Measurements from ENCODE around the gene INSM1.

The INSM1 gene

DNA sequence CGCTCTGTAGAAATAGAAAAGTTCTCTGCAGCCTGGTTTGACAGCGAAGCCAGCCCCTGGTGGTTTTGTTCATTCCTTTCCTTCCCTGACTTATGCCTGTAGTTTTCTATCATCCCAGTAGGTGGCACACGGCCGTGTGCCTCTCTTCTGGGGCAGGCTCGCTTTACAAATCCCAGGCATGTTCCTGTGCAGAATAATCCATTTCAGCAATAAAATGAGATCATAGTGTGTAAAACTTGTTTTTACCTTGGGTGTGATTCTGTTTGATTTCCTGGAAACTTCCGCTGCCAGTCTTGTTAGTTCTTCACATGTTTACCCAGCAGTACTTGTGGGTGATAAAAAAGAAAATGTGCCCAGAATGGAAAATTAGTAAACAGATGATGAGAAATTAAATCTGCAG lies 7.4 kb upstream of the INSM1 start:
- no peak for DNase-seq (ENCODE audit: low read depth in 1 of 2, low spot score in 1 of 2)

DNA sequence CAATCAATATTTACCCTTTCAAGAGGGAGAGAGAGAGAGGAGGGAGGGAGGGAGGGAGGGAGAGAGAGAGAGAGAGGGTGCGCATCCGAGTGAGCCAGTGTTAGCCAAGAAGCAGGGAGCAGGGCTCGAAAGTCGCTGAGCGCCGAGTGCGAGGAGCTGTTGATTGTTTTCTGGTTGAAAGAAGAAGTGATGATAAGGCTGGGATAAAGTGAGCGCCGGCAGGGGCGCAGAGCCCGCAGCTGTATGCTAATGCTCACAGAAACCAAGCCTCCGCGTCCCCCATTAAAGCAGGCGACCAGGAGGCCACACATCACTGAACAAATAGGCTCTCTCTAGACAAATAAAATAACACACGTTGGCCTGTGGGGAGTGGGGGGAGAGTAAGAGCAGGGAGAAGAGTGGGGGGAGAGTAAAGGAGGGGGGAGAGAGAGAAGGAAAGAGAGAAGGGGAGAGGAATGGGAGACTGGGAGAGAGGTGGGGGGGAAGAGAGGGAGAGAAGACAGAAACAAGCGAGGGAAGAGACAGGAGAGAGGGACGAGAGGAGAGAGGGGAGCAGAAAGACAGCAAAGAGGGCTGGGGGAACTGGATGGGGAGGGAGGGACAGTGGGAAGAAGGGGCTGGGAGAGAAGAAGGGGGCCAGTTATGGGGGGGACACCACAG lies 5.0 kb upstream of the INSM1 start:
- DNase-seq (ENCODE audit: low read depth in 1 of 2, low spot score in 1 of 2): no peak

DNA sequence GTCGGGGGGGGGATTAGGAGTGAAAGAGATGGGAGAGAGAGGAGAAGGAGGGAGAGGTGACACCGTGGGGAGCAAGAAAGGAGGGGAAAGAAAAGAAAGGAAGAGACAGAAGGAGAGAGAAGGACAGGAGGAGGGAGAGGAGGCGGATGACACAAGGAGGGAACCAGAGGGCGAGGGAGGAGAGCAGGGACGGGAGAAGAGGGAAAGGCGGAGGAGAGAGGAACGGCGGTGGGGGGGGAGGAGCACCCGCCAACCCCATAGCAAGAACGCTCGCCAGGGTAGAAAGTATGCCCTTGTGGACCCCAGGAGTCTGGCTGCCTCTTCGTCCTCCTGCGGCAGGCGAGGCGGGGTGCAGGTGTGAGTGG lies 4.5 kb upstream of the INSM1 start:
- no peak for DNase-seq (ENCODE audit: low read depth in 1 of 2, low spot score in 1 of 2)

DNA sequence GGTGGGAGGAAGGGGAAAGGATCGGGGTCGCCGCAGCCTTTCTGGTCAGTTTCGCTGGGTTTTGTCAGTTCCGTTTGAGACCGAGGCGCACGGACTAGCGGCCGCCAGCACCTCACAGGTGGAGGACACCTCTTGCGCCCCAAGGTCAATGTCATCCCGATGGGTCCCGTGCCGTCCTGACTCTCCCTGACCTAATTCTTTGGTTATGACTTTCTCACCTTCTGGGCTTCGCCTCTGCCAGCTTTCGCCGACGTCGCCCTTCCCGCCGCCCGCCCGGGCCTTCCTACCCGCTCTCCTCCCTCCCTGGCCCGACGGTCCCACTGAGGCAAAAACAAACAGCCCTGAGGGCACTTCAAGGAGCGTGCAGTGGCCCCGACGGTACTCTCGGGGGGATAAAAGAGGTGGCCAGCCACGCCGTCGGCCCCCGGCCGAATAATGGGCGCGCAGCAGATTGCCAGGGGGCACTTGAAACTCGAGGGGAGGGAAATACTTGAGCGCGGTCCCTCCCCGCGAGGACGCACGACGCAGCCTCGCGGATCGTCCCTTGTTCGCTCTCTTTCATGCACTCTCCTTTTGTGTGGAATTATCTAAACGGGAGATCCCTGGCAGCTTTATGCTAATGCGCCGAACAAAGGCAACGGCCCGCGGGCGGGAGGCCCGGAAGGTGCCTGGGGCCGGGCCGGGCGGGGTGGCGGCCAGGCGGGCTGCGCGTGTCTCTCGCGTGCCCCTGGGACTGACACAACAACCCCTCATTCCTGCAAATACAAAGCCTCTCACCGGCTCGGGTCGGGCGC lies 3.9 kb upstream of the INSM1 start:
- no peak for DNase-seq (ENCODE audit: low read depth in 1 of 2, low spot score in 1 of 2)

DNA sequence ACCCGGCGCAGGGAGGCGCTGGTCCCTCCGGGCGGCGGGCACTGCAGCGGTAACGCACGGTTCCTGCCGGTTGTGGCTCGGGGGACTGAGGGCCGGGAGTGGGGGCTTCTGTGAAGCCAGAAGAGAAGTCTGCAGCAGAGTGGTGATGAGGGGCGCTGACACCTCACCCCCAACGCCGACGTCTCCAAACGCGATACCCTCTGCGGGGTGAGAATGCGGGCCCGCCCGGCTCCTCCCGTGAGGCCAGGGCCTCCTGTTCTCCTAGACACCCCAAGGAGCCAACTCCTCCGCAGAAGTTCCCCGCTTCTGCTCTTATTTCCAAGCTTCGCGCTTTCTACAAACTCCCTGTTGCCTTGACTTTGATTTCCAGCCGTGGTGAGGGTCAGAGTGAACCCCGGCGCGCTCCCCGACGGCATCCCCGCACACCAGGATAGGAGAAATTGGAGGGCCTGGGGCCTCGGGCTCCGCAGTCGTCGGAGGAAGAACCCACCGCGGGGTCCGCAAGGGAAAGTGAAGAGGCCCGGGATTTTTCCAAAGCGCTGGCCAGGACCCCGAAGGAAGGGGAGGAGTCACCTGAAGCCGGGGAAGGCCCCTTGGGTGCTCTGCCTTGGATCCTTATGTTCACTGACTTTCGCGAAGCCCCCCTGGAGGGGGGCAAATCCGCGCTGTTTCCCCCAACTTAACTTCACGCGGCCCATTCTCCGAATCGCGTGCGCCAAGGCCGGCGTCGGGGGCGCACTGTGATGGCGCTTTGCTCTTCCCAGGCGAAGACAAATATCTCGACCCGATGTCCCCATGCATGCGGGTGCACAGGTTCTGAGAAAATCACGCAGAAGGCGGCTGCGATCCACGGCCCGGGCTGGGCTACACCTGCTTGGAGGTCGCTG lies 3.1 kb upstream of the INSM1 start:
- no peak for DNase-seq (ENCODE audit: low read depth in 1 of 2, low spot score in 1 of 2)

DNA sequence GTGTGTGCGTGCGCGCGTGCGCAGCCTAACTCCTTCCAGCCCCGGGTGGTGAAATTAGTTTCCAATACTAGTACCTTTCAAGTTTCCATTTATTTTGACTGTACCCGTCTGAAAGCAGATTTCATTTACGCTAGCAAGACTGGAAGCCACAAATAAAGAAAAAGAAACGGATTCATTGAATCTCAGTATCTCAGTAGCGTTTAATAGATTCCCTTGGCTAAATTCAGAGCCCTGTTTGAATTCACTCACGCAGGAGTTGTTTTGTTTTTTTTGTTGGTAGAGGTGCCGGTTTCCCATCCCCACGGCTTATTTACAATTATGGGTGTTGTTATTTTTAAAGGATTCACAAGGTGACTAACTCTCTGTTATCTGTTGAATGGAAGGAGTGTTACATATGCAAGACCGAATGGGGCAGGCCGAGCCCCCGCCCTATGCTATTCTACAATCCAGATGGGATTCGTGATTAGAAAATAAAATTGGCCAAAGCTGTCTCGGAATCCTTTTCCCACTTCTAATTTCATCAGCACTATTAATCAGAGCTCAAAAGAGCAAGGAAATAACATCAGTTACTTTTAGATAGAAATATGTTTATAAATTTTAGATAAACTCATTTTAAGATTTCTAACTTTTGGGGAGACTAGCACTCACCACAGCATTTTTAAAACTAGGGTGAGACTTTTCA lies 2.3 kb upstream of the INSM1 start:
- DNase-seq (ENCODE audit: low read depth in 1 of 2, low spot score in 1 of 2): no peak

DNA sequence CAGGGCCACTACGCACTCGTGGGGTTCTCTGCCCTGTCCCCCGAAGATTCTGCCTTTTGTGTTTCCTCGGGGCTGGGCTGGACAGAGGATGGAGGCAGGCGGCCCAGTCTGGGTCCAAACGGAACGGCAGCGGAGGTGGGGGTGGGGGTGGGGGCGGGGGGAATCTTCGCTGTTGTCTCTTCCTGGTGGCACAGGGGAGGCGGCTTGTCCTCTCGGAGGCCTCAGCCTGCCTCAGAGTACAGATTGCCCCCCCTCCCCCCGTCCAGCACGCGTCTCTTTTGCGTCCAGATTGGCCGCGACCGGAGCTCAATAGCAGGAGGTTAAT lies 1.4 kb upstream of the INSM1 start:
- DNase-seq (ENCODE audit: low read depth in 1 of 2, low spot score in 1 of 2): no peak

DNA sequence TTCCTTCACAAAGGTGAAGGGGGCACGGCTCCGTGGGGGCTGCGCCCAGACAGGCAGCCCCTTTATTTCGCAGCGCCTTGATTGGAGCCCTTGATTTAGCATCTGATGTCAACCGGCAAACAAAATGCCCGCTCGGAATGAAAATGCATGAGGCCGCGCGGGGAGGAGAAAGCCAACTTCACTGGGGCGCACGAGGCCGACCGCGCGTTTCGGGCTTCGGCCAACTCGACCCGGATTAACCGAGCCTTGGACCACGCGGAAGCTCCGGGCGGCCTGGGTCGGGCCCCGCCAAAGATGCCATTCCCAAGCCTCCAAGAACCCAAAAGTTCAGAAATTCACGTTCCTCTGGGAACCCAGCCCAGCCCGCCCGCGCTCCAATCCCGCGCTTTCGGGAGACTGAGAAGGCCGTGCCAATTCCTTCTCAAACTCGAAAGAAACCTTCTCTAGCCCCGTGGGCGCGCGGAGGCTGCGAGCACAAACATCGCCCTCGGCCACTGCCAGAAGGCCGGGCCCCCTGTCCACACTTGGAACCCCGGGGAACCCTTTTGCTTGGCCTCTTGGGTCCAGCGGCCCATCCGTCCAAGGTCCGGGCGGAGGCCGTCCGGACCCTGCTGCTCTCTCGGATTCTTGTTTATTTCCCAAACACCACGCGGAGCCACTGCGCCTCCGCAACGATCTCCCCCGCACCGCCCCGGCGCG lies 879 bp upstream of the INSM1 start:
- DNase-seq (ENCODE audit: low read depth in 1 of 2, low spot score in 1 of 2): no peak

DNA sequence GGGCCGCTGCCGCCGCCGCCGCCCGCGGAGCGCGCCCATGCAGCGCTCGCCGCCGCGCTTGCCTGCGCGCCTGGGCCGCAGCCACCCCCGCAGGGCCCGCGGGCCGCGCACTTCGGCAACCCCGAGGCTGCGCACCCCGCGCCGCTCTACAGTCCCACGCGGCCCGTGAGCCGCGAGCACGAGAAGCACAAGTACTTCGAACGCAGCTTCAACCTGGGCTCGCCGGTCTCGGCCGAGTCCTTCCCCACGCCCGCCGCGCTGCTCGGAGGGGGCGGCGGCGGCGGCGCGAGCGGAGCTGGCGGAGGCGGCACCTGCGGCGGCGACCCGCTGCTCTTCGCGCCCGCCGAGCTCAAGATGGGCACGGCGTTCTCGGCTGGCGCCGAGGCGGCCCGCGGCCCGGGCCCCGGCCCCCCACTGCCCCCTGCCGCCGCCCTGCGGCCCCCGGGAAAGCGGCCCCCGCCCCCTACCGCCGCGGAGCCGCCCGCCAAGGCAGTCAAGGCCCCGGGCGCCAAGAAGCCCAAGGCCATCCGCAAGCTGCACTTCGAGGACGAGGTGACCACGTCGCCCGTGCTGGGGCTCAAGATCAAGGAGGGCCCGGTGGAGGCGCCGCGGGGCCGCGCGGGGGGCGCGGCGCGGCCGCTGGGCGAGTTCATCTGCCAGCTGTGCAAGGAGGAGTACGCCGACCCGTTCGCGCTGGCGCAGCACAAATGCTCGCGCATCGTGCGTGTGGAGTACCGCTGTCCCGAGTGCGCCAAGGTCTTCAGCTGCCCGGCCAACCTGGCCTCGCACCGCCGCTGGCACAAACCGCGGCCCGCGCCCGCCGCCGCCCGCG lies 730 bp downstream of the INSM1 start:
- no peak for DNase-seq (ENCODE audit: low read depth in 1 of 2, low spot score in 1 of 2)

DNA sequence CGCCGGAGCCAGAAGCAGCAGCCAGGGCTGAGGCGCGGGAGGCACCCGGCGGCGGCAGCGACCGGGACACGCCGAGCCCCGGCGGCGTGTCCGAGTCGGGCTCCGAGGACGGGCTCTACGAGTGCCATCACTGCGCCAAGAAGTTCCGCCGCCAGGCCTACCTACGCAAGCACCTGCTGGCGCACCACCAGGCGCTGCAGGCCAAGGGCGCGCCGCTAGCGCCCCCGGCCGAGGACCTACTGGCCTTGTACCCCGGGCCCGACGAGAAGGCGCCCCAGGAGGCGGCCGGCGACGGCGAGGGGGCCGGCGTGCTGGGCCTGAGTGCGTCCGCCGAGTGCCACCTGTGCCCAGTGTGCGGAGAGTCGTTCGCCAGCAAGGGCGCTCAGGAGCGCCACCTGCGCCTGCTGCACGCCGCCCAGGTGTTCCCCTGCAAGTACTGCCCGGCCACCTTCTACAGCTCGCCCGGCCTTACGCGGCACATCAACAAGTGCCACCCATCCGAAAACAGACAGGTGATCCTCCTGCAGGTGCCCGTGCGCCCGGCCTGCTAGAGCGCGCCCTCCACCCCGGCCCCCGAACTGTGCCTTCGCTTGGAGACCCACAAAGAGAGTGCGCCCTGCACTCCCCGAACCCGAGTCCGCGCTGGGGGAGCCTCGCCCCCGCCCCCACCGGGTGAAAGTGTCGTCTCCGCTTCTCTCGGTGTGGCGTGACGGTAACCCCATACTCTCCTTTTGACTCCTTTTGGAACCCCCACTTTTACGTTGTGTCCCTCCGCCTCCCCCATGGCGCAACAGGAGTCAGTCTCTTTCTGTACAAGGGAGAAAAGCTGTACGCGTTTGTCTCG lies 1.6 kb downstream of the INSM1 start:
- no peak for DNase-seq (ENCODE audit: low read depth in 1 of 2, low spot score in 1 of 2)

DNA sequence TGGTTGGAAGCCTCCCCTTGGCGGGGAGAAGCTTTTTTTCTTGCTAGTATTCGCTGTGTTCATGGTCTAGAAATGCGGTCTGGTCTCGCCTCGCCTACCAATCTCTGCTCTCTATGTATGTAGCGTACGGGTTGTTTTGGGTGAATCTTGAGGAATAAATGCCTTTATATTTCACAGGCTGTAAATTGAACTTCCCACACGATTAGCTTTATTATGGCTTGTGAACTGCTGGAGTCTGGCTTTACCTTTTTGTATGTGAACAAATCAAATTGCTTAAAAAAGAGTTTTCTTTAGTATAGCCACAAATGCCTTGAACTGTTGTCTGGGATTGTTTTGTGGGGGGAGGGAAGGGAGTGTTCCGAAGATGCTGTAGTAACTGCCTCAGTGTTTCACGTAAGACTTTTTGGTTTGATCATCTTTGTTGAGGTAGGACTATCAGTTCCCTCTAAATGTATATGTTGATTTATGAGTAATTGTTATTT lies 2.2 kb downstream of the INSM1 start:
- DNase-seq (ENCODE audit: low read depth in 1 of 2, low spot score in 1 of 2): no peak

DNA sequence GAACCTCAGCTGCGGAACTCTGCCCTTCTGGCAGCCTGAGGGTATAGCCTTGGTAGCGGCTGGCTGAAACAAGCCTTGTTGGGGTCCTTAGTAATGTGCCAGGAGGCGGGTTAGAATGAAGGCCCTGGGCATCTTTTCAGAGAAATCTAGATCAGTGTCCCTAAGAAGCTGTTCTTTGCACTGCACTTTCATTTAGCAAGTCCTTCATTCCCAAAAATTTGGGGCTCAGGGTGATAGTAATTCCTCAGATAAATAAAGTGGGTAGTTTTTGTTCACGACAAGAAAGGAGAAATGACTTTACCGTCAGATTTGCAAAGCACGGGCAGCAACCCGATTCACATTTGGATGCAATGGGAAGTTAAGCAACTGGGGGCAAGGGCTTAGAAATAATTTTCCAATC lies 3.2 kb downstream of the INSM1 start:
- DNase-seq (ENCODE audit: low read depth in 1 of 2, low spot score in 1 of 2): no peak

DNA sequence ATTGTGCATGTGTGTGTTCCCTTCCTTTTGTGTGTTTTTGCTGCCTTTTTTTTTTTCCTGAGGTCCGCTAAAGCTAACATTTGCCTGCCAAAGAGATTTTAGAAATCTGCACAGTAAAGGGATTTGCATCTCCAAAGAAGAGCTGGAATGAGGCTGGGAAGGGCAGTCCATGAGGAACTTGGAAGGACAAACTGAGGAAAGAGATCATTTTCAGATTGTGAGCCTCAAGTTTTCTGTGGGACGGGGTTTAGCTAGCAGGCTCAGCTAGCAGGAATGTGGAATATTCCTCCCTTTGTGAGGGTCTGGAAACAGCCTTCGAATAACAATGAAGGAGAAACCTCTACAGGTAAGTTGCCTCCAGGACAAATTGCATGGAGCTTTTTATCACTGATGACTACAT lies 3.8 kb downstream of the INSM1 start:
- DNase-seq (ENCODE audit: low read depth in 1 of 2, low spot score in 1 of 2): no peak

DNA sequence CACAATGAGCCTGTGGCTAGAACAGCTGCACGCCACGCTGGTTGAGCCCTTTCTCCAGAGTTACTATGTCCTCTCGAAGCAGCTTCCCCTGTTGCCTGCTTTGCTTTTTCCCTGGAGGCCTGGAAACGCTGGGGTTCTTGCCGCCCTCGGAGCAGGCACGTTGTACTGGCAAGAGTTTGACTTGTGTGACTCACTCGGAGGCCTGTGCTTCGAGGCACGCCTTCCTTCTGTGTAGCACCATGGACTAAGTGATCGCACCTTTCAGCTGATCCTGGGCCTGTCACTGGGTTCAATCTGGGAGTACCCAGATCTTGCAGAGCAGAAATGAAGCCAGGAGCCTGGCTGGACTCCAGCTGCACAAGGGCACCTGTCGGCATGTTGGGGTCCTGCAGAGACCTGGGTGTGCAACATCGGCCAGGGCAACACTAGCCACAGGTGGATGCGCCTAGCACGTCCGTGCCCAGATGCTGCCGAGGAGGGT lies 5.2 kb downstream of the INSM1 start:
- DNase-seq (ENCODE audit: low read depth in 1 of 2, low spot score in 1 of 2): no peak

DNA sequence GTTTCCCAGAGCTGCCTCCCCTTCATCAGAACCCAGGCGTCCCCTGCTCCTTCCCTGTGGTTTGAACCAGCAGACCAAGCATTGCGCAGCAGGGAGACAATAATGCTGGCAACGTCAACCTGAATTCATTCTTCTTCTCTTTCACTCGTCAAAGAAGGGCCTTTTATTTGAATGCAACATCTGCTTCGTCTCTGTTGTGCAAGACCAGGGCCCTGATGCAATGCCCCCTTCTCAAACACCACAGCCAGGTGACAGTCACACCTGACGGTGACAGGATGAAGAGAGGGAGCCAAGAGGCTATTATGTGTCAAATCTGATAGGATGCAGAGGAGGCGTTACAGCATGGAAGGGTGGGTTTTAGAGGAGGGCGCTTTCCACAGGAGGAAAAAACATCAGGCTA lies 8.0 kb downstream of the INSM1 start:
- DNase-seq (ENCODE audit: low read depth in 1 of 2, low spot score in 1 of 2): no peak

DNA sequence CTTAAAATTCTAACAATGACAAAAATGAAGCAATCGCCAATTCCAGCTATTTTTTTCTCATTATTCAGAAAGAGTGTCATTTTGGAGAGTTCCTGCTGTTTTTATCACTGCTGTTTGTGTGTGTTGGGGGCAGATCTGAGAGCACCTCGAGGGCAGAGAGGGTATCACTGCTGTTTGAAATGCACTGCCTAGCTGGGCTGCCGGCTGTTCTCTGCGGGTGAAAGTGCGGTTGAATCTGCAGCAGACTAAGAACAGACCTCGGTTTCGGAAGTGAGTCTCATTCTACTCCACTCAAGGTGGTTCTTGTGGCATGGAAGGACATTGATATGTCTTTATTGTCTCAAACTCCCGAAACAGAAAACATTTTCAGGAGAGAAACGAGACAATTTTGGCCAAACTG lies 18.3 kb downstream of the INSM1 start:
- no peak for DNase-seq (ENCODE audit: low read depth in 1 of 2, low spot score in 1 of 2)

DNA sequence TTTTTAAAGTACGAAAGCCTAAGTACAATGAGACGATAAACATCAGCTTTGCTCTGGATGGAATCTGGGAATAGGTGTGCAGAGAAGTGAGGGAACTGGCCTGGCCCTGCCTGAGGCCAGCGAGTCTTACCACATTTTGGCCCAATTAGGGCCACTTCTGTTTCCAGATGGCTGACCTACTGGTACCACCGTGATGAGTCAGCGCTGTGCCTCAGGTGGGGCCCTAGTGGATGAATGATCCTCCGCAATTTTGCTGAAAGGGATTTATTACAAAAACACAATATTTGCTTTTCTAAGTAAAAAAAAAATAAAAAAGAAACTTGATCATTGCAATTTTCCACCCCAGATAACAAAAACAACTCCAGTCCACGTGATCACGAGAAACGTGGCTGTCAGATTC lies 22.5 kb downstream of the INSM1 start:
- DNase-seq (ENCODE audit: low read depth in 1 of 2, low spot score in 1 of 2): no peak

DNA sequence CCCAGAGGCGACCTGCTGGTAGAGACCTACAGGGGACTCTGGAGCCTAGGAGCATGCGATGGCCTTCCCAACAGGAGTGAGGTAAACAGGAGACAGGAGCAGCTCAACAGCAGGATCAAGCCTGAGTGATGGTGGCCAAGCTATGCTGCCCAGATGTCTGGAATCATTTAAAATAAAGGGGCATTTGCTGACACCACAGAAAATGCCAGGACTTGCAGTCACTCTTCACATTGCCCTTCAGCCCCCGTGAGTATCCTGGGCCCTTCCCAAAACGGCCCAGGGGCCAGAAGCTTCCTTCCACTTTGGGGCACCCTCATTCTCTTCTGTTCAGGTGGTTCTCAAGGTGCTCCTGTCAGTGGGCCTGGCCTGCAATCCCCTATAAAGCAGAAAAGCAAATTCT lies 23.2 kb downstream of the INSM1 start:
- no peak for DNase-seq (ENCODE audit: low read depth in 1 of 2, low spot score in 1 of 2)

DNA sequence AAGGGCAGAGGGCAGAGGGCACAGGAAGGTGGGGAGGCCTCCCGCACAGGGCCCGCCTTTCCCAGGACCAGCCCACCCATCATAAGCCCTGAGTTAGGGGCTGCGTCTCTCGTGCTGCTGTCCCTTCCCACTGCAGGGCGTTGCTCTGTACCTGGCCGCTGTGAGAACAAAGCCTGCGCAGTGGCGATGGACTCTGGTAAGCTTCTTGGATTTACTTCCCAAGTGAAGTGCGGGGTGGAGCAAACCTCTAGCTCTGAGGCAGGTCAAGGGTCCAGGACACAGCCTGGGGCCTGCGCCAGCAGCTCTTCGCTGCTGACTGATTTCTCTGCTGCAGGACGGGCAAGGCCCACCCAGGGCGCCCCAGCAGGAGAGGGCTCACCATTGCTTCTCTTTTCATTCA lies 23.9 kb downstream of the INSM1 start:
- DNase-seq (ENCODE audit: low read depth in 1 of 2, low spot score in 1 of 2): no peak

Measured in activated T-helper 1 cell treated with anti-CD3 and anti-CD28 coated beads, Interleukin-2, amount 50 U/mL, for 16 hours (primary cell).